GM12878 (cell line): ENCODE data around the gene CACNA2D3. TPM values are rescaled to one million over a fixed set of nuclear protein-coding genes. Genes with fewer than 3 reads are reported as not detected.

ENCODE experiments used
- ATAC-seq: fragments of 200-7000 bp; cut with Tn5 transposase; 3 replicates; pipeline ENCODE4 v1.9.1; 2020; ENCODE audit warnings: mild to moderate bottlenecking, moderate library complexity
- BruUV-seq: library from RNA; stranded (reverse); fragments of 400-500 nt; replicated peaks from 2 replicates; lab custom pipeline; 2021; lab: Mats Ljungman, UMichigan
- CTCF ChIA-PET: fragments of 300-600 bp; sonication (Branson Sonifier 250); formaldehyde crosslinking; extraction: SDS; loops from one replicate; lab custom pipeline; 2021; ENCODE audit warnings: inconsistent platforms; lab: Yijun Ruan, JAX
- POLR2A ChIA-PET: fragments of 350-600 bp; formaldehyde crosslinking; extraction: SDS; loops from one replicate; lab custom pipeline; 2021; ENCODE audit warnings: inconsistent platforms; lab: Charles Lee
- RAD21 ChIA-PET: fragments of 300-600 bp; sonication (Branson Sonifier 250); formaldehyde crosslinking; loops from one replicate; lab custom pipeline; 2023; ENCODE audit warnings: antibody characterized with exemption; ENCODE audit not compliant: unreplicated experiment; lab: Charles Lee
- SMC1A ChIA-PET: fragments of 300-600 bp; sonication (Branson Sonifier 250); formaldehyde crosslinking; loops from one replicate; lab custom pipeline; 2023; ENCODE audit not compliant: unreplicated experiment, uncharacterized antibody; lab: Charles Lee
- DNase-seq: peaks from one replicate; pipeline ENCODE4 v3.0.0-alpha.2; 2011; ENCODE audit warnings: low read depth, low spot score
- FAIRE-seq: peaks from 3 replicates; lab custom pipeline; 2011; peaks lifted over from hg19 to GRCh38; lab: Jason Lieb, UNC
- H2AFZ ChIP-seq: 2 replicates; pipeline ENCODE4 v1.6.0; 2011; ENCODE audit warnings: low read depth, low read length, control low read depth; ENCODE audit not compliant: control insufficient read depth
- H3K27ac ChIP-seq: 2 replicates; pipeline ENCODE4 v1.5.1; 2011; ENCODE audit warnings: control low read depth; ENCODE audit not compliant: control insufficient read depth, insufficient read depth
- H3K27me3 ChIP-seq, 2 experiments: replicated peaks in 1 of 2; 2 replicates each; pipeline versions ENCODE4 v1.6.0 to v1.6.1; 2011; ENCODE audit warnings: low read length in 1 of 2; ENCODE audit not compliant: control insufficient read depth in 2 of 2, insufficient read depth in 2 of 2
- H3K36me3 ChIP-seq, 2 experiments: 2 replicates each; pipeline ENCODE4 v1.5.1; 2011; ENCODE audit warnings: low read length in 1 of 2; ENCODE audit not compliant: control insufficient read depth in 2 of 2, insufficient read depth in 2 of 2
- H3K4me1 ChIP-seq: 2 replicates; pipeline ENCODE4 v1.6.1; 2011; ENCODE audit warnings: mild to moderate bottlenecking, low read length, moderate library complexity, mixed read lengths; ENCODE audit not compliant: control insufficient read depth, insufficient read depth
- H3K4me2 ChIP-seq: 2 replicates; pipeline ENCODE4 v1.6.0; 2011; ENCODE audit warnings: control low read depth; ENCODE audit not compliant: control insufficient read depth, insufficient read depth
- H3K4me3 ChIP-seq: fragments of 200-600 bp; sonication (generic); 2 replicates; pipeline ENCODE4 v1.5.1; 2016
- H3K79me2 ChIP-seq: 2 replicates; pipeline ENCODE4 v1.6.0; 2011; ENCODE audit warnings: low read length; ENCODE audit not compliant: control insufficient read depth, insufficient read depth
- H3K9ac ChIP-seq: 2 replicates; pipeline ENCODE4 v1.8.0; 2011; ENCODE audit warnings: low read length, control low read depth, mixed read lengths; ENCODE audit not compliant: control insufficient read depth, insufficient read depth
- H3K9me3 ChIP-seq: replicated peaks from 3 replicates; pipeline ENCODE4 v1.5.1; 2011; ENCODE audit warnings: mild to moderate bottlenecking, low read length; ENCODE audit not compliant: control insufficient read depth, insufficient read depth
- H4K20me1 ChIP-seq: 2 replicates; pipeline ENCODE4 v1.6.0; 2011; ENCODE audit not compliant: control insufficient read depth, insufficient read depth
- ATF3 ChIP-seq: IDR thresholded peaks from 2 replicates; pipeline ENCODE4 v1.6.1; 2011; ENCODE audit warnings: low read depth, mild to moderate bottlenecking, low read length, moderate library complexity, borderline replicate concordance; ENCODE audit errors: extremely low read depth
- ATF7 ChIP-seq: fragments of 450-650 bp; IDR thresholded peaks from 2 replicates; pipeline ENCODE4 v1.6.1; 2016; ENCODE audit warnings: low read depth, mild to moderate bottlenecking
- BMI1 ChIP-seq: fragments of 450-650 bp; IDR thresholded peaks from 2 replicates; pipeline ENCODE4 v1.6.1; 2016; ENCODE audit warnings: mild to moderate bottlenecking, moderate library complexity, borderline replicate concordance
- ELK1 ChIP-seq: IDR thresholded peaks from 2 replicates; pipeline ENCODE4 v1.6.1; 2012; ENCODE audit warnings: low read depth, low read length, improper control_type of control experiment
- HSF1 ChIP-seq: fragments of 150-350 bp; IDR thresholded peaks from 2 replicates; pipeline ENCODE4 v1.6.1; 2014; ENCODE audit warnings: mild to moderate bottlenecking, low read depth, low read length
- IRF5 ChIP-seq: fragments of 450-650 bp; IDR thresholded peaks from 2 replicates; pipeline ENCODE4 v1.6.1; 2017; ENCODE audit warnings: borderline replicate concordance
- MEF2A ChIP-seq: IDR thresholded peaks from 2 replicates; pipeline ENCODE4 v1.6.1; 2011; ENCODE audit warnings: low read depth, mild to moderate bottlenecking, low read length, moderate library complexity; ENCODE audit not compliant: insufficient read depth
- PAX5 ChIP-seq: IDR thresholded peaks from 2 replicates; pipeline ENCODE4 v1.6.1; 2011; ENCODE audit warnings: low read depth, low read length, borderline replicate concordance
- POLR2A ChIP-seq: IDR thresholded peaks from 2 replicates; pipeline ENCODE4 v1.6.1; 2011; ENCODE audit warnings: low read depth, mild to moderate bottlenecking, low read length
- RCOR1 ChIP-seq: conservative IDR thresholded peaks from 2 replicates; pipeline ENCODE4 v1.6.1; 2012; ENCODE audit warnings: low read depth, low read length, improper control_type of control experiment
- SMAD5 ChIP-seq: IDR thresholded peaks from 2 replicates; pipeline ENCODE4 v1.6.1; 2016; ENCODE audit warnings: antibody characterized with exemption, low read depth
- SPI1 ChIP-seq: IDR thresholded peaks from 2 replicates; pipeline ENCODE4 v1.6.1; 2011; ENCODE audit warnings: low read depth, mild to moderate bottlenecking, low read length, moderate library complexity, borderline replicate concordance; ENCODE audit not compliant: insufficient read depth
- SRF ChIP-seq, 2 experiments: IDR thresholded peaks; 2 replicates each; pipeline ENCODE4 v1.6.1; 2011; ENCODE audit warnings: low read depth in 2 of 2, low read length in 2 of 2, mild to moderate bottlenecking in 1 of 2, moderate library complexity in 1 of 2
- STAT3 ChIP-seq: IDR thresholded peaks from 2 replicates; pipeline ENCODE4 v1.6.1; 2011; ENCODE audit warnings: low read depth, low read length, improper control_type of control experiment
- TARDBP ChIP-seq: IDR thresholded peaks from 2 replicates; pipeline ENCODE4 v1.6.1; 2016; ENCODE audit warnings: borderline replicate concordance
- TBL1XR1 ChIP-seq: IDR thresholded peaks from 2 replicates; pipeline ENCODE4 v1.6.1; 2012; ENCODE audit warnings: low read depth, low read length, improper control_type of control experiment
- TCF3 ChIP-seq: IDR thresholded peaks from 2 replicates; pipeline ENCODE4 v1.6.1; 2012; ENCODE audit warnings: low read depth, mild to moderate bottlenecking, low read length, borderline replicate concordance; ENCODE audit not compliant: insufficient read depth
- USF2 ChIP-seq: IDR thresholded peaks from 2 replicates; pipeline ENCODE4 v1.6.1; 2011; ENCODE audit warnings: low read depth, low read length, improper control_type of control experiment, borderline replicate concordance
- WGBS: methylation state at CpG from one replicate; pipeline ENCODE4 v1.1.6; 2016; ENCODE audit warnings: low lambda C conversion rate; ENCODE audit not compliant: insufficient replicate concordance, insufficient coverage; ENCODE audit errors: missing lambda C conversion rate; 5-methylcytosine and 5-hydroxymethylcytosine counted together
- in situ Hi-C: fragments of 300-500 bp; cut with MboI; formaldehyde crosslinking; loops from 9 replicates; pipeline ENCODE4 v1.14.3; 2018; ENCODE audit warnings: mixed read lengths
- intact Hi-C: fragments of 100-400 bp; cut with micrococcal nuclease; formaldehyde crosslinking; loops from one replicate; pipeline ENCODE4 v1.14.2; 2022; ENCODE audit not compliant: unreplicated experiment
- polyA plus RNA-seq, 11 experiments: library from polyadenylated mRNA; depleted of rRNA in 4 of 11; unstranded in 6 of 11; stranded (reverse) in 5 of 11; fragments of >200 nt; fragmentation: Nextera tagmentation in 4 of 11; fragmentation: Illumina TruSeq in 1 of 11; extraction: Ambion mirVana in 4 of 11; extraction: Trizol in 1 of 11; gene quantifications; 1 replicate in 1 of 11; 2 replicates in 10 of 11; pipeline versions ENCODE4 v1.2.1 to v1.2.3, GENCODE V29; 2011 to 2016; ENCODE audit warnings: inconsistent platforms in 2 of 11, missing spikeins in 2 of 11, low read depth in 1 of 11
- total RNA-seq, 4 experiments: library from RNA; depleted of rRNA in 3 of 4; stranded (reverse); fragments of >200 nt in 3 of 4; fragmentation: Illumina TruSeq in 1 of 4; extraction: Trizol in 1 of 4; gene quantifications; 2 replicates each; pipeline versions ENCODE4 v1.2.1 to v1.2.3, GENCODE V29; 2013 to 2021

Gene CACNA2D3
- total and polyA plus RNA-seq, 10 of the 15 experiments (the other 5 are each of a cell fraction or from before 2014, with no cell fraction given), result not detected

- no peak for TF ChIP-seq USF2
Measured at GRCh38 chr3:55014081-55014480, 891.7 kb downstream of the CACNA2D3 start (continued).

GRCh38 chr3:55014906-55015305 lies 892.6 kb downstream of the CACNA2D3 start:
- DNase-seq (no peak), FAIRE-seq (no peak), ATAC-seq (no peak)
- Histone ChIP-seq H4K20me1 (no peaks in the 10 kb centered on the region), H3K4me3 (no peak overlapping the region), H3K4me2 (no peak overlapping the region), H3K9me3 (no peaks in the 10 kb centered on the region), H3K36me3 (no peaks in the 10 kb centered on the region), H3K27me3 (no peaks in the 10 kb centered on the region; a peak in 1 of 4 replicates), H2AFZ (no peak overlapping the region), H3K9ac (no peak overlapping the region), H3K79me2 (no peaks in the 10 kb centered on the region), H3K4me1 (no peaks in the 10 kb centered on the region), H3K27ac (no peak overlapping the region)
- intact Hi-C loops, result no loop called here
- ChIA-PET CTCF (no interaction called here), RAD21 (no interaction called here), POLR2A (no interaction called here), SMC1A (no interaction called here)
- WGBS, result 46% methylated on average over 5 of the region's 5 CpGs
- in situ Hi-C loops, result no loop called here
- BruUV-seq, result no TSS peak
- TF ChIP-seq TARDBP (no peak), ATF3 (no peak), SRF (IDR thresholded peaks at IDR 0.05; ENCODE audit: low read depth in 2 of 2, low read length in 2 of 2) (no peak), IRF5 (no peak), STAT3 (no peak), ELK1 (no peak), SPI1 (no peak), MEF2A (no peak), USF2 (no peak), ATF7 (no peak), BMI1 (no peak), POLR2A (no peak), HSF1 (no peak), TCF3 (no peak), TBL1XR1 (no peak), SMAD5 (no peak), RCOR1 (no peak), PAX5 (no peak)
